ENCODE measurements around the gene LGR4.

GRCh38 chr11:27349919-27350318, 122.7 kb downstream of the LGR4 start:
- TF ChIP-seq KAT2B (IDR thresholded peaks at IDR 0.05; ENCODE audit: borderline replicate concordance, low read depth, low read length) (no peak), ATF2 (CRISPR knock-in tag; IDR thresholded peaks at IDR 0.05) (no peak), MAX (IDR thresholded peaks at IDR 0.05) (no peak)

All from HepG2 (cell line).